NCI-H524 treated with DMSO at 0.1 percent for 48 hours (cell line): ENCODE measurements around the gene SEMA7A.
"Not testable (repeated sequence)": the region's sequence is repeated elsewhere in the genome, so short reads cannot be mapped to it uniquely, and the experiment has no call there.

ENCODE experiments used
- DNase-seq: peaks from one replicate; lab custom pipeline; 2025; lab: John Stamatoyannopoulos, UW

SEMA7A gene

GRCh38 chr15:74373056-74373650 is 60.6 kb downstream of the SEMA7A start:
- DNase-seq: no peak

GRCh38 chr15:74370471-74370870 is 63.3 kb downstream of the SEMA7A start:
- no peak for DNase-seq

GRCh38 chr15:74369756-74370155 is 64.0 kb downstream of the SEMA7A start:
- DNase-seq: no peak

GRCh38 chr15:74369084-74369745 is 64.5 kb downstream of the SEMA7A start:
- no peak for DNase-seq

- DNase-seq: no peak
Observed at GRCh38 chr15:74368121-74368520, 65.6 kb downstream of the SEMA7A start.

GRCh38 chr15:74367296-74367854 is 66.4 kb downstream of the SEMA7A start, which contains the start of gene CYP11A1:
TSS of gene CYP11A1 (minus strand) at chr15:74367646. CDS start at chr15:74367585, 61 bp downstream.
- DNase-seq: no peak

- DNase-seq: no peak
Observed at GRCh38 chr15:74365598-74366445, 67.9 kb downstream of the SEMA7A start.

- DNase-seq: no peak
Observed at GRCh38 chr15:74364936-74365597, 68.7 kb downstream of the SEMA7A start.

- DNase-seq: no peak
Observed at GRCh38 chr15:74362482-74362881, 71.3 kb downstream of the SEMA7A start.

- not testable (repeated sequence) for DNase-seq
Observed at GRCh38 chr15:74360855-74361254, 72.9 kb downstream of the SEMA7A start.

GRCh38 chr15:74359376-74359775 is 74.4 kb downstream of the SEMA7A start:
- DNase-seq: not testable (repeated sequence)
